ENCODE measurements around the gene PAN2.
A peak's percentile ranks its signal among the peaks of the same experiment; 100 is the strongest.

GRCh38 chr12:56271031-56271430 is 62.8 kb downstream of the PAN2 start:
- TF ChIP-seq CTCF (IDR thresholded peaks at IDR 0.05) (peak in 1 of 6 experiments; percentile 23), POLR2A (IDR thresholded peaks at IDR 0.05) (no peak)

Measured in thyroid gland (tissue), 4 donors.